Endothelial cell of umbilical vein (primary cell): Measurements from ENCODE around the gene ZSCAN32.

ENCODE experiments used
- EZH2 ChIP-seq: IDR thresholded peaks from 2 replicates; pipeline ENCODE4 v1.6.1; 2012; ENCODE audit warnings: borderline replicate concordance, low read depth, mild to moderate bottlenecking, moderate library complexity, low read length, inconsistent platforms; ENCODE audit not compliant: severe bottlenecking
- FOS ChIP-seq: IDR thresholded peaks from 2 replicates; pipeline ENCODE4 v1.6.1; 2011; ENCODE audit warnings: mild to moderate bottlenecking, low read length, moderate library complexity, borderline replicate concordance; ENCODE audit not compliant: insufficient read depth
- MYC ChIP-seq: IDR thresholded peaks from one replicate; pipeline ENCODE4 v1.6.1; 2011; ENCODE audit warnings: mild to moderate bottlenecking, low read depth, low read length
- POLR2A ChIP-seq: IDR thresholded peaks from 2 replicates; pipeline ENCODE4 v1.6.1; 2012; ENCODE audit warnings: low read depth, mild to moderate bottlenecking, control low read depth, low read length
- POLR2AphosphoS5 ChIP-seq: IDR thresholded peaks from 2 replicates; pipeline ENCODE4 v1.6.1; 2012; ENCODE audit warnings: low read depth, mild to moderate bottlenecking, control low read depth, low read length, moderate library complexity; ENCODE audit not compliant: insufficient read depth
- TF ChIP-seq, protein P1 (sequence below), 2 donors: IDR thresholded peaks; 1 replicate in 1 of 2; 2 replicates in 1 of 2; pipeline ENCODE4 v1.5.1; 2011; ENCODE audit warnings: low read length in 2 of 2, mild to moderate bottlenecking in 2 of 2, moderate library complexity in 2 of 2, control low read depth in 1 of 2, inconsistent platforms in 1 of 2, low read depth in 1 of 2; ENCODE audit not compliant: insufficient read depth in 1 of 2; ENCODE audit errors: extremely low read depth in 1 of 2
- TF ChIP-seq, protein P2 (sequence below): IDR thresholded peaks from 2 replicates; pipeline ENCODE4 v1.6.1; 2011; ENCODE audit not compliant: insufficient read depth, insufficient read length

DNA sequence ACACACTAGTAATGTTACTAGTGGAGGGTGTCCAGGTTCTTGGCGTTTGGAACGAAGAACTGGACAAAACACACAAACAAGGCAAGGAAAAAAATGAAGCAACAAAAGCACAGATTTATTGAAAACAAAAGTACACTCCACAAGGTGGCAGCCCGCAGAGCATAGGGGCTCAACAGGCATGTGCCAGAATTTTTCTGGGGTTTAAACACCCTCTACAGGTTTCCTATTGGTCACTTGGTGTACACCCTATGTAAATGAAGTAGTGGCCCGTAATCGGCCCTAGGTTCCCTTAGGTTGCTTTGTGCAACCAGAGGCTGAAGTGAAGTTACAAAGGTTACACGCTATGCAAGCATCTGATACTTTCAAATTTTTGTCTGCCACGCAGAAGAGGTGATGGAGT, 37.0 kb downstream of the ZSCAN32 start:
- TF ChIP-seq, protein P1, sequence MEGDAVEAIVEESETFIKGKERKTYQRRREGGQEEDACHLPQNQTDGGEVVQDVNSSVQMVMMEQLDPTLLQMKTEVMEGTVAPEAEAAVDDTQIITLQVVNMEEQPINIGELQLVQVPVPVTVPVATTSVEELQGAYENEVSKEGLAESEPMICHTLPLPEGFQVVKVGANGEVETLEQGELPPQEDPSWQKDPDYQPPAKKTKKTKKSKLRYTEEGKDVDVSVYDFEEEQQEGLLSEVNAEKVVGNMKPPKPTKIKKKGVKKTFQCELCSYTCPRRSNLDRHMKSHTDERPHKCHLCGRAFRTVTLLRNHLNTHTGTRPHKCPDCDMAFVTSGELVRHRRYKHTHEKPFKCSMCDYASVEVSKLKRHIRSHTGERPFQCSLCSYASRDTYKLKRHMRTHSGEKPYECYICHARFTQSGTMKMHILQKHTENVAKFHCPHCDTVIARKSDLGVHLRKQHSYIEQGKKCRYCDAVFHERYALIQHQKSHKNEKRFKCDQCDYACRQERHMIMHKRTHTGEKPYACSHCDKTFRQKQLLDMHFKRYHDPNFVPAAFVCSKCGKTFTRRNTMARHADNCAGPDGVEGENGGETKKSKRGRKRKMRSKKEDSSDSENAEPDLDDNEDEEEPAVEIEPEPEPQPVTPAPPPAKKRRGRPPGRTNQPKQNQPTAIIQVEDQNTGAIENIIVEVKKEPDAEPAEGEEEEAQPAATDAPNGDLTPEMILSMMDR (IDR thresholded peaks at IDR 0.05; ENCODE audit: extremely low read depth in 1 of 2, insufficient read depth in 1 of 2, low read depth in 1 of 2, low read length in 2 of 2), result no peak
- no peak for TF ChIP-seq POLR2AphosphoS5
- TF ChIP-seq POLR2A, result no peak
- TF ChIP-seq EZH2, result no peak
- TF ChIP-seq, protein P2, sequence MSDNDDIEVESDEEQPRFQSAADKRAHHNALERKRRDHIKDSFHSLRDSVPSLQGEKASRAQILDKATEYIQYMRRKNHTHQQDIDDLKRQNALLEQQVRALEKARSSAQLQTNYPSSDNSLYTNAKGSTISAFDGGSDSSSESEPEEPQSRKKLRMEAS, result no peak
- TF ChIP-seq MYC, result no peak
- no peak for TF ChIP-seq FOS
